OCI-LY7 (cell line): ENCODE measurements around the gene GABRB3. TPM values are rescaled to one million over a fixed set of nuclear protein-coding genes. Genes with fewer than 3 reads are reported as not detected.

Experiments
- BruUV-seq: library from RNA; stranded (reverse); fragments of 400-500 nt; replicated peaks from 2 replicates; lab custom pipeline; 2021; lab: Mats Ljungman, UMichigan
- CTCF ChIA-PET: fragments of 300-600 bp; sonication (Branson Sonifier 250); formaldehyde crosslinking; loops from one replicate; lab custom pipeline; 2022; ENCODE audit warnings: antibody characterized with exemption; ENCODE audit not compliant: unreplicated experiment; lab: Charles Lee
- POLR2A ChIA-PET: fragments of 300-600 bp; sonication (Branson Sonifier 250); formaldehyde crosslinking; loops from one replicate; lab custom pipeline; 2022; ENCODE audit warnings: antibody characterized with exemption; lab: Charles Lee
- DNase-seq: peaks from one replicate; pipeline ENCODE4 v3.0.0-alpha.2; 2015; ENCODE audit warnings: low spot score
- H2AFZ ChIP-seq: fragments of 200-600 bp; sonication (generic), shearing (Covaris generic); 2 replicates; pipeline ENCODE4 v1.6.1; 2014; ENCODE audit warnings: mild to moderate bottlenecking, antibody characterized with exemption, low read length, moderate library complexity
- H3K27ac ChIP-seq: fragments of 200-600 bp; sonication (generic); 2 replicates; pipeline ENCODE4 v1.5.1; 2014; ENCODE audit warnings: mixed run types, low read depth, mild to moderate bottlenecking, moderate library complexity, low read length, inconsistent platforms; ENCODE audit not compliant: poor library complexity, severe bottlenecking
- H3K36me3 ChIP-seq: fragments of 200-600 bp; sonication (generic); 2 replicates; pipeline ENCODE4 v1.6.1; 2014; ENCODE audit warnings: mild to moderate bottlenecking, antibody characterized with exemption, low read length, moderate library complexity, mixed read lengths; ENCODE audit not compliant: insufficient read depth
- H3K4me1 ChIP-seq: fragments of 200-600 bp; sonication (generic); 2 replicates; pipeline ENCODE4 v1.5.1; 2014; ENCODE audit warnings: mild to moderate bottlenecking, low read length; ENCODE audit not compliant: insufficient read depth, poor library complexity, severe bottlenecking
- H3K4me2 ChIP-seq: fragments of 200-600 bp; sonication (generic); 2 replicates; pipeline ENCODE4 v1.6.1; 2014; ENCODE audit warnings: mild to moderate bottlenecking, low read length
- H3K4me3 ChIP-seq: fragments of 200-600 bp; sonication (generic); 2 replicates; pipeline ENCODE4 v1.5.1; 2014; ENCODE audit warnings: mild to moderate bottlenecking, low read depth, low read length; ENCODE audit not compliant: poor library complexity, severe bottlenecking
- H3K79me2 ChIP-seq: fragments of 200-600 bp; sonication (generic); 2 replicates; pipeline ENCODE4 v1.6.1; 2016; ENCODE audit warnings: low read depth, mild to moderate bottlenecking, low read length, moderate library complexity, mixed read lengths; ENCODE audit not compliant: insufficient read depth
- H3K9me2 ChIP-seq: fragments of 200-600 bp; sonication (generic); 2 replicates; pipeline ENCODE4 v1.6.1; 2016; ENCODE audit warnings: mild to moderate bottlenecking, low read length, mixed read lengths; ENCODE audit not compliant: insufficient read depth
- H3K9me3 ChIP-seq: fragments of 200-600 bp; sonication (generic); 2 replicates; pipeline ENCODE4 v1.6.1; 2014; ENCODE audit warnings: mild to moderate bottlenecking, mixed run types, low read length, mixed read lengths
- H4K20me1 ChIP-seq: fragments of 200-600 bp; sonication (generic); 2 replicates; pipeline ENCODE4 v1.6.1; 2014; ENCODE audit warnings: mild to moderate bottlenecking, antibody characterized with exemption, low read length, moderate library complexity, mixed read lengths; ENCODE audit not compliant: insufficient read depth
- CTCF ChIP-seq: fragments of 200-600 bp; sonication (generic); conservative IDR thresholded peaks from 2 replicates; pipeline ENCODE4 v1.5.1; 2014; ENCODE audit warnings: mild to moderate bottlenecking, antibody characterized with exemption, low read length, moderate library complexity, mixed read lengths
- EZH2phosphoT487 ChIP-seq: fragments of 200-600 bp; sonication (generic); IDR thresholded peaks from 2 replicates; pipeline ENCODE4 v1.6.1; 2018; ENCODE audit warnings: low read depth, borderline replicate concordance, mild to moderate bottlenecking, mixed run types, antibody characterized with exemption, low read length, moderate library complexity, mixed read lengths
- intact Hi-C: fragments of 100-400 bp; cut with micrococcal nuclease; formaldehyde crosslinking; loops from one replicate; pipeline ENCODE4 v1.10.0; 2022; ENCODE audit not compliant: unreplicated experiment
- total RNA-seq, 2 experiments: library from RNA; depleted of rRNA in 1 of 2; stranded (reverse); fragments of >200 nt in 1 of 2; shearing (Covaris generic) in 1 of 2; gene quantifications; 2 replicates each; pipeline ENCODE4 v1.2.3, GENCODE V29; 2014 to 2022

Gene GABRB3
- total RNA-seq, 2 experiments from 2014 or later = 2.8 to 6.5 TPM

GRCh38 chr15:26598704-26599103 is 174.2 kb downstream of the GABRB3 start:
- POLR2A ChIA-PET = no interaction called here
- no TSS peak for BruUV-seq

GRCh38 chr15:26595611-26596010 is 177.3 kb downstream of the GABRB3 start:
- no peaks in the 10 kb centered on the region for H3K9me2 ChIP-seq
- no peak overlapping the region for H3K27ac ChIP-seq
- no peaks in the 10 kb centered on the region for H3K79me2 ChIP-seq
- no peak overlapping the region for H2AFZ ChIP-seq
- H3K4me1 ChIP-seq = no peaks in the 10 kb centered on the region
- H3K4me2 ChIP-seq = no peak overlapping the region
- TF ChIP-seq EZH2phosphoT487 = no peak
- TF ChIP-seq CTCF = no peak
- H4K20me1 ChIP-seq = no peaks in the 10 kb centered on the region
- ChIA-PET POLR2A (interaction anchor here (1.2 kb wide), 1 partner anchor 11 kb away, joined by 3 read pairs; no protein-coding TSS in a partner anchor), CTCF (no interaction called here)
- H3K36me3 ChIP-seq = no peaks in the 10 kb centered on the region
- intact Hi-C loops = no loop called here
- 0 out of 2 replicates have a peak, but pooled peaks cover 4% of the 10 kb centered on the region for H3K9me3 ChIP-seq
- DNase-seq = no peak
- BruUV-seq = no TSS peak
- H3K4me3 ChIP-seq = no peak overlapping the region

More at GRCh38 chr15:26598704-26599103, 174.2 kb downstream of the GABRB3 start:
- Histone ChIP-seq H2AFZ (no peak overlapping the region), H3K27ac (no peak overlapping the region), H3K4me3 (no peak overlapping the region), H3K36me3 (no peaks in the 10 kb centered on the region), H3K9me2 (no peaks in the 10 kb centered on the region), H4K20me1 (no peaks in the 10 kb centered on the region), H3K79me2 (no peaks in the 10 kb centered on the region), H3K4me1 (no peaks in the 10 kb centered on the region), H3K4me2 (no peak overlapping the region), H3K9me3 (peaks cover 8% of the 10 kb centered on the region; the same call in 1 of the 2 replicates)
- CTCF ChIA-PET = no interaction called here
- no peak for DNase-seq
- intact Hi-C loops = no loop called here
- TF ChIP-seq EZH2phosphoT487 (no peak), CTCF (no peak)

DNA sequence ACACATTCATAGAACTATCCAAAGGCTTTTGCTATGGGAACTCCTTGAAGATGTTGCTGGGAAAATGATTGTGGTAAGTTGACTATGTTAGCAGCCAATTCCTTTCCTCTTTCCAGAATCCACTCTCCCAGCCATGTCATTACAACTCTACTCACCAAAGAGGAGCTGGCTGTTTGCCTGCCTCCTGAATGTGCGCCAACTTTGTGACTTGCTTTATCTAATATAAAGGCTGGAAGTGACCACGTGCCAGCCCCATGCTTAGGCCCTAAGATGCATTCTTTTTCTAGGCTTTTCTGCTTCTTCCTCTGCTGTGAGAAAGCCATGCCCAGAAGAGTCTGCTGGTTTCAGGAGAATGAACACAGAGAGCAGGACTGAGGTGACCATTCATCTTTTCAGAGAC is 182.2 kb downstream of the GABRB3 start:
- intact Hi-C loops = no loop called here
- H3K4me2 ChIP-seq = no peak overlapping the region
- no peaks in the 10 kb centered on the region for H3K9me3 ChIP-seq
- no peaks in the 10 kb centered on the region for H3K36me3 ChIP-seq
- H4K20me1 ChIP-seq = no peaks in the 10 kb centered on the region
- TF ChIP-seq EZH2phosphoT487 (no peak), CTCF (no peak)
- no peak overlapping the region for H3K27ac ChIP-seq
- no peak for DNase-seq
- H3K9me2 ChIP-seq = no peaks in the 10 kb centered on the region
- CTCF ChIA-PET = no interaction called here
- no peaks in the 10 kb centered on the region for H3K4me1 ChIP-seq
- no TSS peak for BruUV-seq
- no peak overlapping the region for H2AFZ ChIP-seq
- POLR2A ChIA-PET = interaction anchor here (1.3 kb wide), 1 partner anchor 14 kb away, joined by 3 read pairs; no protein-coding TSS in a partner anchor
- no peaks in the 10 kb centered on the region for H3K79me2 ChIP-seq
- no peak overlapping the region for H3K4me3 ChIP-seq
